ENCODE data around the gene CASD1.

The CASD1 gene

DNA sequence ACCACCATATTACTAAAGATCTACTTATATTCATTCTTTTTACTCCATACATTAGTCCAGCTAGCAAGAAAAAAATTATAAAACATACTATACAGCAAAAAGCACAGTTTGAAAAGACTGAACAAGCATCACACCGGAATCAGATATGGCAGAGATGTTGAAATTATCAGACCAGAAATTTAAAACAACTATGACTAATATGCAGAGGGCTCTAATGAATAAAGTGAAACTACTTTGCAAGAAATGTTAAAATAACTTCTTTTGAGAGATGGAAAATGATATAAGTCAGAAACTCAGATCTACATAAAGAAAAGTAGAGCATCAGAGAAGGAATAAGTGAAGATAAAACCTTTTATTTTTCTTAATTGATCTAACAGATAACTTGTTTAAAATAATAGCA lies 95.4 kb downstream of the CASD1 start:
- no peak overlapping the region for H3K4me3 ChIP-seq (ENCODE audit: control insufficient read depth, low read depth, low read length)
- no peak for DNase-seq (ENCODE audit: low read depth)
- TF ChIP-seq, protein P1, sequence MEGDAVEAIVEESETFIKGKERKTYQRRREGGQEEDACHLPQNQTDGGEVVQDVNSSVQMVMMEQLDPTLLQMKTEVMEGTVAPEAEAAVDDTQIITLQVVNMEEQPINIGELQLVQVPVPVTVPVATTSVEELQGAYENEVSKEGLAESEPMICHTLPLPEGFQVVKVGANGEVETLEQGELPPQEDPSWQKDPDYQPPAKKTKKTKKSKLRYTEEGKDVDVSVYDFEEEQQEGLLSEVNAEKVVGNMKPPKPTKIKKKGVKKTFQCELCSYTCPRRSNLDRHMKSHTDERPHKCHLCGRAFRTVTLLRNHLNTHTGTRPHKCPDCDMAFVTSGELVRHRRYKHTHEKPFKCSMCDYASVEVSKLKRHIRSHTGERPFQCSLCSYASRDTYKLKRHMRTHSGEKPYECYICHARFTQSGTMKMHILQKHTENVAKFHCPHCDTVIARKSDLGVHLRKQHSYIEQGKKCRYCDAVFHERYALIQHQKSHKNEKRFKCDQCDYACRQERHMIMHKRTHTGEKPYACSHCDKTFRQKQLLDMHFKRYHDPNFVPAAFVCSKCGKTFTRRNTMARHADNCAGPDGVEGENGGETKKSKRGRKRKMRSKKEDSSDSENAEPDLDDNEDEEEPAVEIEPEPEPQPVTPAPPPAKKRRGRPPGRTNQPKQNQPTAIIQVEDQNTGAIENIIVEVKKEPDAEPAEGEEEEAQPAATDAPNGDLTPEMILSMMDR (IDR thresholded peaks at IDR 0.05; ENCODE audit: control insufficient read depth, insufficient read depth, low read depth, low read length, missing control alignments) = no peak

All from AG09309 (cell line).